Measurements from ENCODE around the gene SLC2A14.

SLC2A14 gene

DNA sequence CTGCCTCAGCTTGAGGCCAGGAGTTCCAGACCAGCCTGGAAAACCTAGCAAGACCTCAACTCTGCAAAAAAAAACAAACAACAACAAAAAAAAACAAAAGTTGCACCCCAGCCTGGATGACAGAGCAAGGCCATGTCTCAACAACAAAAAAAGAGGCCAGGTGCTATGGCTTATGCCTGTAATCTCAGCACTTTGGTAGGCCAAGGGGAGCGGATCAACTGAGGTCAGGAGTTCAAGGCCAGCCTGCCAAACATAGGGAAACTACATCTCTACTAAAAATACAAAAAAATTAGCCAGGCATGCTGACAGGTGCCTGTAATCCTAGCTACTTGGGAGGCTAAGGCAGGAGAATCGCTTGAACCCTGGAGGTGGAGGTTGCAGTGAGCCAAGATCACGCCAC lies 6.5 kb upstream of the SLC2A14 start:
- H3K27me3 ChIP-seq (ENCODE audit: low read length): no peaks in the 10 kb centered on the region
- H3K4me3 ChIP-seq (ENCODE audit: insufficient read depth, low read length, poor library complexity, severe bottlenecking): no peak overlapping the region
- TF ChIP-seq, protein P1, sequence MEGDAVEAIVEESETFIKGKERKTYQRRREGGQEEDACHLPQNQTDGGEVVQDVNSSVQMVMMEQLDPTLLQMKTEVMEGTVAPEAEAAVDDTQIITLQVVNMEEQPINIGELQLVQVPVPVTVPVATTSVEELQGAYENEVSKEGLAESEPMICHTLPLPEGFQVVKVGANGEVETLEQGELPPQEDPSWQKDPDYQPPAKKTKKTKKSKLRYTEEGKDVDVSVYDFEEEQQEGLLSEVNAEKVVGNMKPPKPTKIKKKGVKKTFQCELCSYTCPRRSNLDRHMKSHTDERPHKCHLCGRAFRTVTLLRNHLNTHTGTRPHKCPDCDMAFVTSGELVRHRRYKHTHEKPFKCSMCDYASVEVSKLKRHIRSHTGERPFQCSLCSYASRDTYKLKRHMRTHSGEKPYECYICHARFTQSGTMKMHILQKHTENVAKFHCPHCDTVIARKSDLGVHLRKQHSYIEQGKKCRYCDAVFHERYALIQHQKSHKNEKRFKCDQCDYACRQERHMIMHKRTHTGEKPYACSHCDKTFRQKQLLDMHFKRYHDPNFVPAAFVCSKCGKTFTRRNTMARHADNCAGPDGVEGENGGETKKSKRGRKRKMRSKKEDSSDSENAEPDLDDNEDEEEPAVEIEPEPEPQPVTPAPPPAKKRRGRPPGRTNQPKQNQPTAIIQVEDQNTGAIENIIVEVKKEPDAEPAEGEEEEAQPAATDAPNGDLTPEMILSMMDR (IDR thresholded peaks at IDR 0.05; ENCODE audit: insufficient read depth, low read length, poor library complexity, severe bottlenecking): no peak
- no peak for TF ChIP-seq EZH2phosphoT487 (conservative IDR thresholded peaks at IDR 0.05; ENCODE audit: low read length)
- no peaks in the 10 kb centered on the region for H3K36me3 ChIP-seq (ENCODE audit: low read length)
- H3K79me2 ChIP-seq (ENCODE audit: insufficient read depth, low read length): no peaks in the 10 kb centered on the region
- H4K20me1 ChIP-seq (ENCODE audit: low read depth, low read length): no peaks in the 10 kb centered on the region
- no peaks in the 10 kb centered on the region for H3F3A ChIP-seq (ENCODE audit: insufficient read depth)
- no peak overlapping the region for H2AFZ ChIP-seq (ENCODE audit: low read depth, low read length, severe bottlenecking)
- H3K9me2 ChIP-seq (replicated peaks; ENCODE audit: insufficient read depth, low read length): no peaks in the 10 kb centered on the region
- no peak overlapping the region for H3K27ac ChIP-seq (ENCODE audit: low read depth, low read length)
- H3K9me3 ChIP-seq (ENCODE audit: insufficient read depth, low read length): no peaks in the 10 kb centered on the region
- no peak overlapping the region for H3K9ac ChIP-seq (ENCODE audit: low read length)
- H3K4me2 ChIP-seq (ENCODE audit: low read depth, low read length, poor library complexity, severe bottlenecking): no peak overlapping the region

DNA sequence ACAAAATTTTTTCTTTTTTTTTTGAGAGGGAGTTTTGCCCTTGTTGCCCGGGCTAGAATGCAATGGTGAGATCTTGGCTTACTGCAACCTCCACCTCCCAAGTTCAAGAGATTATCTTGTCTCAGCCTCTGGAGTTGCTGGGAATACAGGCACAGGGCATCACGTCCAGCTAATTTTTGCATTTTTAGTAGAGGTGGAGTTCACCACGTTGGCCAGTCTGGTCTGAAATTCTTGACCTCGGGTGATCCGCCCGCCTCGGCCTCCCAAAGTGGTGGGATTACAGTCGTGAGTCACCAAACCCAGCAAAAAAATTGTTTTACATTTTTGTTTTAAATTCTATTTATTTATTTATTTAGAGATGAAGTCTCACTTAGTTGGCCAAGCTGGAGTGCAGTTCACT lies 4.7 kb upstream of the SLC2A14 start:
- H3K9me2 ChIP-seq (replicated peaks; ENCODE audit: insufficient read depth, low read length): no peaks in the 10 kb centered on the region
- H3K27ac ChIP-seq (ENCODE audit: low read depth, low read length): no peak overlapping the region
- no peak overlapping the region for H3K4me3 ChIP-seq (ENCODE audit: insufficient read depth, low read length, poor library complexity, severe bottlenecking)
- no peaks in the 10 kb centered on the region for H3K27me3 ChIP-seq (ENCODE audit: low read length)
- H3K9ac ChIP-seq (ENCODE audit: low read length): no peak overlapping the region
- TF ChIP-seq EZH2phosphoT487 (conservative IDR thresholded peaks at IDR 0.05; ENCODE audit: low read length): no peak
- TF ChIP-seq, protein P1 (IDR thresholded peaks at IDR 0.05; ENCODE audit: insufficient read depth, low read length, poor library complexity, severe bottlenecking): no peak
- H3K36me3 ChIP-seq (ENCODE audit: low read length): no peaks in the 10 kb centered on the region
- H3K9me3 ChIP-seq (ENCODE audit: insufficient read depth, low read length): no peaks in the 10 kb centered on the region
- no peak overlapping the region for H2AFZ ChIP-seq (ENCODE audit: low read depth, low read length, severe bottlenecking)
- H4K20me1 ChIP-seq (ENCODE audit: low read depth, low read length): no peaks in the 10 kb centered on the region
- H3K79me2 ChIP-seq (ENCODE audit: insufficient read depth, low read length): no peaks in the 10 kb centered on the region
- no peaks in the 10 kb centered on the region for H3F3A ChIP-seq (ENCODE audit: insufficient read depth)
- no peak overlapping the region for H3K4me2 ChIP-seq (ENCODE audit: low read depth, low read length, poor library complexity, severe bottlenecking)

DNA sequence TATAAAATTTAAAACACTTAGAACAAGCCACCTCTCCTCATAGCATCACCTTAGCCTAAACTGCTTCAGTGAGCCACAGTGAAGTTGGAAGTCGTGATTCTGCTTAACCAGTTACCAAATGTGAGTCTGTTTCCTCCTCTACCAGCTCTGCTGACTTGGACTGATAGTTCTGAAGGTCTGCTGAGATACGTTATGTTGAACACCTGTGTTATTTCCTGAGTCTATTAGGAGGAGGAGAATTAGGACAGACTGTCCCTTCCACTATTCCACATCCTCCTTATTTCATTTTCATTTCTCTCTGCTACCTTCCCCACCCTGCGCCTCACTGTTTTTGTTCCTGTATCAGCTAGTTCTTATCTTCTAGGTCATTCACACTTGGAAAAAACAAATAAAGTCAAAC lies 2.4 kb downstream of the SLC2A14 start:
- no peaks in the 10 kb centered on the region for H4K20me1 ChIP-seq (ENCODE audit: low read depth, low read length)
- H3K4me3 ChIP-seq (ENCODE audit: insufficient read depth, low read length, poor library complexity, severe bottlenecking): no peak overlapping the region
- H3K27ac ChIP-seq (ENCODE audit: low read depth, low read length): no peak overlapping the region
- no peaks in the 10 kb centered on the region for H3K36me3 ChIP-seq (ENCODE audit: low read length)
- no peak overlapping the region for H2AFZ ChIP-seq (ENCODE audit: low read depth, low read length, severe bottlenecking)
- H3K9ac ChIP-seq (ENCODE audit: low read length): no peak overlapping the region
- no peaks in the 10 kb centered on the region for H3F3A ChIP-seq (ENCODE audit: insufficient read depth)
- no peaks in the 10 kb centered on the region for H3K27me3 ChIP-seq (ENCODE audit: low read length)
- no peaks in the 10 kb centered on the region for H3K79me2 ChIP-seq (ENCODE audit: insufficient read depth, low read length)
- H3K4me2 ChIP-seq (ENCODE audit: low read depth, low read length, poor library complexity, severe bottlenecking): no peak overlapping the region
- H3K9me3 ChIP-seq (ENCODE audit: insufficient read depth, low read length): no peaks in the 10 kb centered on the region
- H3K9me2 ChIP-seq (replicated peaks; ENCODE audit: insufficient read depth, low read length): no peaks in the 10 kb centered on the region
- TF ChIP-seq EZH2phosphoT487 (conservative IDR thresholded peaks at IDR 0.05; ENCODE audit: low read length): no peak
- TF ChIP-seq, protein P1 (IDR thresholded peaks at IDR 0.05; ENCODE audit: insufficient read depth, low read length, poor library complexity, severe bottlenecking): no peak
